Stomach (tissue), 4 donors: ENCODE data around the gene PPP1R3G.

ENCODE experiments used
- POLR2A ChIP-seq, 4 donors: fragments of 450-650 bp; IDR thresholded peaks; one replicate each; pipeline ENCODE4 v1.6.1; 2016; ENCODE audit warnings: antibody characterized with exemption in 4 of 4, control low read depth in 2 of 4, mild to moderate bottlenecking in 1 of 4, moderate library complexity in 1 of 4
- TF ChIP-seq, protein P1 (sequence below), 7 experiments: fragments of 450-650 bp in 4 of 7; fragments of 200-600 bp in 3 of 7; sonication (generic) in 3 of 7; IDR thresholded peaks; one replicate each; pipeline ENCODE4 v1.5.1; 2016 to 2019; ENCODE audit warnings: antibody characterized with exemption in 7 of 7, control low read depth in 2 of 7, mild to moderate bottlenecking in 1 of 7

DNA sequence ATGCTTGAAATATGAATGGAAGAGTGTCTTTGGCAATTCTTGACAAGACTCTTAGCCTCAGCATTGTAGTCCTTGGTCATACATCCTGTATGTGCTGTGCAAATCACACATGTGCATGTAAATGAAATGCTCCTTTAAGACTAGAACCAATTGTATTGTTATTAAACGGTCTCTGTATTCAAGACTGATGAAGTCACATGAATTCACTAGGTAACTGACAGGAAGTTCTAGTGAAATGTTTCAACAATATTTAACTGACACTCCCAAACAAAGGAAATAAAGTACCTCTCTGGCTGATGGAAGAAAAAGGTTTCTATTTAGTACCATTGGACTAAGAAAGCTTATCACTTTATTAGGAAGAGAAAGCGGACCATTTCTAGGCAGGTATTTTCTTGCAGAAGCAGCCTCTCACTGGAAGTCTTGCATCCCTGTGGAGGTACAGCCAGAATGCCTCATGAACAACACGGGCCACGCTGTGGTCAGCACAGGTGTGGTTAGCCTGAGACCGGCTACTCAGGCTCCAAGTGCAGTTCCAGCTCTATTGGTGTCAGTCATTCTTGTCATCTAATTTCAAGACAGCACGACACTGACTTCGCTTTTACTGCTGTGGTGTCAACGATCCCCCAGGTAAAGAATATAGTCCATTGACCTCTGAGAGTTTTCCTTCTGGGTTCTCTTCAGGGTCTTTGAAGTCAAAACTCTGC lies 17.3 kb downstream of the PPP1R3G start:
- TF ChIP-seq, protein P1, sequence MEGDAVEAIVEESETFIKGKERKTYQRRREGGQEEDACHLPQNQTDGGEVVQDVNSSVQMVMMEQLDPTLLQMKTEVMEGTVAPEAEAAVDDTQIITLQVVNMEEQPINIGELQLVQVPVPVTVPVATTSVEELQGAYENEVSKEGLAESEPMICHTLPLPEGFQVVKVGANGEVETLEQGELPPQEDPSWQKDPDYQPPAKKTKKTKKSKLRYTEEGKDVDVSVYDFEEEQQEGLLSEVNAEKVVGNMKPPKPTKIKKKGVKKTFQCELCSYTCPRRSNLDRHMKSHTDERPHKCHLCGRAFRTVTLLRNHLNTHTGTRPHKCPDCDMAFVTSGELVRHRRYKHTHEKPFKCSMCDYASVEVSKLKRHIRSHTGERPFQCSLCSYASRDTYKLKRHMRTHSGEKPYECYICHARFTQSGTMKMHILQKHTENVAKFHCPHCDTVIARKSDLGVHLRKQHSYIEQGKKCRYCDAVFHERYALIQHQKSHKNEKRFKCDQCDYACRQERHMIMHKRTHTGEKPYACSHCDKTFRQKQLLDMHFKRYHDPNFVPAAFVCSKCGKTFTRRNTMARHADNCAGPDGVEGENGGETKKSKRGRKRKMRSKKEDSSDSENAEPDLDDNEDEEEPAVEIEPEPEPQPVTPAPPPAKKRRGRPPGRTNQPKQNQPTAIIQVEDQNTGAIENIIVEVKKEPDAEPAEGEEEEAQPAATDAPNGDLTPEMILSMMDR (IDR thresholded peaks at IDR 0.05), result no peak
- no peak for TF ChIP-seq POLR2A (IDR thresholded peaks at IDR 0.05)
